Measurements from ENCODE around the gene CCDC159. TPM values are rescaled to one million over a fixed set of nuclear protein-coding genes. Genes with fewer than 3 reads are reported as not detected.

The CCDC159 gene
- total and polyA plus RNA-seq, 4 donors: 6.3 to 25.2 (median 16.5) TPM

DNA sequence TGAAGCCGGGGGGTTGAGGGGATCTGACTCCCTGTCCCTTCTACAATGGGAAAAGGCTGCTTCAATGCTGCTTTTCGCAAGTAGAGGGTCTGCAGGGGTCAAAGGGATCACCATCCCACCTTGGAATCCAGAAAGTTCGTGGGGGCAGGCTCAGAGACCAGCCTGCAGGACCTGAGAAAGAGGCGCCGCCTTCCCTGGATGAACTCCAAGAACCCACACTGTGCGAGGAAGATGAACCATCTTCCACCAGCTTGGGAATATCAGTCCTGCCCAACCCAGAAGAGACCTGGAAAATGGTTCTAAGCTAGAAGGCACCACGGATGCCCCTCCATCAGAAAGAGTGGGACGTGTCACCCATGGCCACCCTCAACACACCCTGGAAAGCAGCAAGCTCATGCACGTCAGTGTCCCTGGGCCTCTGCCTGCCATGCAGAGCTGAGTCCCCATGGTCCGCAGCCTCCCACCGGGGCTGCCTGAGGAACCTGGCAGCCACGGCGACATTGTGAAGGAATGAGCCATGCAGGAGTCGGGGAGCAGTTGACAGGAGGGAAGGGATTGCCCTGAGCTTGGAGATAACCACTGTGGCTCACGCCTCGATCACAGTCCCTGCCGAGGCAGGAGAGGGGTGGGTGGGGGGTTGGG, 21.4 kb upstream of the CCDC159 start:
- H3K27me3 ChIP-seq (ENCODE audit: control insufficient read depth in 4 of 4, insufficient read depth in 4 of 4, low read length in 3 of 4): no peaks in the 10 kb centered on the region
- peak; percentile 1 for TF ChIP-seq HNF4G (IDR thresholded peaks at IDR 0.05)
- no peak for TF ChIP-seq YY1 (IDR thresholded peaks at IDR 0.05)
- TF ChIP-seq GABPA (IDR thresholded peaks at IDR 0.05 in 1 of 2, conservative IDR thresholded peaks at IDR 0.05 in 1 of 2): no peak
- no peak for TF ChIP-seq FOXA2 (IDR thresholded peaks at IDR 0.05)
- H3K4me1 ChIP-seq (ENCODE audit: control insufficient read depth in 4 of 4, insufficient read depth in 4 of 4, low read length in 3 of 4): peaks cover 6 to 16% (median 12%) of the 10 kb centered on the region in 4 donors
- no peak for DNase-seq (ENCODE audit: low spot score)
- H3K9ac ChIP-seq (ENCODE audit: low read depth in 1 of 2, low read length in 2 of 2): no peak overlapping the region
- WGBS: 86% methylated on average over 17 of the region's 17 CpGs
- no peak overlapping the region for H3K4me3 ChIP-seq (ENCODE audit: low read depth in 1 of 3, low read length in 3 of 3)
- H3K27ac ChIP-seq (ENCODE audit: low read depth in 1 of 2, low read length in 2 of 2): peak overlapping the region; percentile 64 to 85
- peaks cover 0 to 2% (median 0%) of the 10 kb centered on the region in 4 donors for H3K36me3 ChIP-seq (ENCODE audit: control insufficient read depth in 4 of 4, insufficient read depth in 3 of 4, low read depth in 1 of 4, low read length in 3 of 4)
- no peaks in the 10 kb centered on the region for H3K9me3 ChIP-seq (ENCODE audit: control insufficient read depth in 4 of 4, low read length in 3 of 4)

DNA sequence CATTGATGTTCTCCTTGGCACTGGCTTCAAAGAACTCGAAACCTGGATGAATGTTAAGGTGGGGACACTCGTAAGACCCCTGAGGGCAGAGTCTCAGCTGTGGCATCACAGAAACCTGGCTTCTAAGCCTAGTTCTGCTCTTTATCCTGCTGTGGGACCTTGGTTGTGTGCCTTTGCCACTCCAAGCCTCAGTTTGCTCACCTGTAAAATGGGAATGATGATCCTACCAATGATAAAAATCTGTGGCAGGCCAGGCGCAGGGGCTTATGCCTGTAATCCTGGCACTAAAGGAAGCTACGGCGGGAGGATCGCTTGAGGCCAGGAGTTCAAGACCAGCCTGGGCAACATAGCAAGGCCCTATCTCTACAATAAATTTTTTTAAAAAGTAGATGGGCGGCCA, 20.8 kb upstream of the CCDC159 start:
- no peaks in the 10 kb centered on the region for H3K9me3 ChIP-seq (ENCODE audit: control insufficient read depth in 4 of 4, low read length in 3 of 4)
- H3K4me3 ChIP-seq (ENCODE audit: low read depth in 1 of 3, low read length in 3 of 3): no peak overlapping the region
- DNase-seq (ENCODE audit: low spot score): no peak
- no peaks in the 10 kb centered on the region for H3K27me3 ChIP-seq (ENCODE audit: control insufficient read depth in 4 of 4, insufficient read depth in 4 of 4, low read length in 3 of 4)
- H3K9ac ChIP-seq (ENCODE audit: low read depth in 1 of 2, low read length in 2 of 2): no peak overlapping the region
- peaks cover 6 to 16% (median 12%) of the 10 kb centered on the region in 4 donors for H3K4me1 ChIP-seq (ENCODE audit: control insufficient read depth in 4 of 4, insufficient read depth in 4 of 4, low read length in 3 of 4)
- WGBS: 94% methylated on average over 7 of the region's 7 CpGs
- TF ChIP-seq RXRA (IDR thresholded peaks at IDR 0.05): no peak
- no peak for TF ChIP-seq FOXA1 (IDR thresholded peaks at IDR 0.05)
- no peak for TF ChIP-seq RAD21 (IDR thresholded peaks at IDR 0.05)
- TF ChIP-seq GABPA (IDR thresholded peaks at IDR 0.05 in 1 of 2, conservative IDR thresholded peaks at IDR 0.05 in 1 of 2): no peak
- no peak for TF ChIP-seq NR2F2 (IDR thresholded peaks at IDR 0.05)
- no peak for TF ChIP-seq HNF4G (IDR thresholded peaks at IDR 0.05)
- TF ChIP-seq, protein P1, sequence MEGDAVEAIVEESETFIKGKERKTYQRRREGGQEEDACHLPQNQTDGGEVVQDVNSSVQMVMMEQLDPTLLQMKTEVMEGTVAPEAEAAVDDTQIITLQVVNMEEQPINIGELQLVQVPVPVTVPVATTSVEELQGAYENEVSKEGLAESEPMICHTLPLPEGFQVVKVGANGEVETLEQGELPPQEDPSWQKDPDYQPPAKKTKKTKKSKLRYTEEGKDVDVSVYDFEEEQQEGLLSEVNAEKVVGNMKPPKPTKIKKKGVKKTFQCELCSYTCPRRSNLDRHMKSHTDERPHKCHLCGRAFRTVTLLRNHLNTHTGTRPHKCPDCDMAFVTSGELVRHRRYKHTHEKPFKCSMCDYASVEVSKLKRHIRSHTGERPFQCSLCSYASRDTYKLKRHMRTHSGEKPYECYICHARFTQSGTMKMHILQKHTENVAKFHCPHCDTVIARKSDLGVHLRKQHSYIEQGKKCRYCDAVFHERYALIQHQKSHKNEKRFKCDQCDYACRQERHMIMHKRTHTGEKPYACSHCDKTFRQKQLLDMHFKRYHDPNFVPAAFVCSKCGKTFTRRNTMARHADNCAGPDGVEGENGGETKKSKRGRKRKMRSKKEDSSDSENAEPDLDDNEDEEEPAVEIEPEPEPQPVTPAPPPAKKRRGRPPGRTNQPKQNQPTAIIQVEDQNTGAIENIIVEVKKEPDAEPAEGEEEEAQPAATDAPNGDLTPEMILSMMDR (IDR thresholded peaks at IDR 0.05; ENCODE audit: low read depth, low read length, missing input control): no peak
- no peak for TF ChIP-seq HNF4A (conservative IDR thresholded peaks at IDR 0.05)
- TF ChIP-seq SP1 (IDR thresholded peaks at IDR 0.05): no peak
- TF ChIP-seq, protein P2, sequence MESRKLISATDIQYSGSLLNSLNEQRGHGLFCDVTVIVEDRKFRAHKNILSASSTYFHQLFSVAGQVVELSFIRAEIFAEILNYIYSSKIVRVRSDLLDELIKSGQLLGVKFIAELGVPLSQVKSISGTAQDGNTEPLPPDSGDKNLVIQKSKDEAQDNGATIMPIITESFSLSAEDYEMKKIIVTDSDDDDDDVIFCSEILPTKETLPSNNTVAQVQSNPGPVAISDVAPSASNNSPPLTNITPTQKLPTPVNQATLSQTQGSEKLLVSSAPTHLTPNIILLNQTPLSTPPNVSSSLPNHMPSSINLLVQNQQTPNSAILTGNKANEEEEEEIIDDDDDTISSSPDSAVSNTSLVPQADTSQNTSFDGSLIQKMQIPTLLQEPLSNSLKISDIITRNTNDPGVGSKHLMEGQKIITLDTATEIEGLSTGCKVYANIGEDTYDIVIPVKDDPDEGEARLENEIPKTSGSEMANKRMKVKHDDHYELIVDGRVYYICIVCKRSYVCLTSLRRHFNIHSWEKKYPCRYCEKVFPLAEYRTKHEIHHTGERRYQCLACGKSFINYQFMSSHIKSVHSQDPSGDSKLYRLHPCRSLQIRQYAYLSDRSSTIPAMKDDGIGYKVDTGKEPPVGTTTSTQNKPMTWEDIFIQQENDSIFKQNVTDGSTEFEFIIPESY (IDR thresholded peaks at IDR 0.05): no peak
- TF ChIP-seq, protein P3, sequence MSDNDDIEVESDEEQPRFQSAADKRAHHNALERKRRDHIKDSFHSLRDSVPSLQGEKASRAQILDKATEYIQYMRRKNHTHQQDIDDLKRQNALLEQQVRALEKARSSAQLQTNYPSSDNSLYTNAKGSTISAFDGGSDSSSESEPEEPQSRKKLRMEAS (IDR thresholded peaks at IDR 0.05): no peak
- TF ChIP-seq FOXA2 (IDR thresholded peaks at IDR 0.05): no peak
- TF ChIP-seq, protein P4, sequence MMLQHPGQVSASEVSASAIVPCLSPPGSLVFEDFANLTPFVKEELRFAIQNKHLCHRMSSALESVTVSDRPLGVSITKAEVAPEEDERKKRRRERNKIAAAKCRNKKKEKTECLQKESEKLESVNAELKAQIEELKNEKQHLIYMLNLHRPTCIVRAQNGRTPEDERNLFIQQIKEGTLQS (IDR thresholded peaks at IDR 0.05): no peak
- TF ChIP-seq JUND (IDR thresholded peaks at IDR 0.05): no peak
- no peak for TF ChIP-seq YY1 (IDR thresholded peaks at IDR 0.05)
- no peak for TF ChIP-seq TAF1 (conservative IDR thresholded peaks at IDR 0.05)
- TF ChIP-seq, protein P5, sequence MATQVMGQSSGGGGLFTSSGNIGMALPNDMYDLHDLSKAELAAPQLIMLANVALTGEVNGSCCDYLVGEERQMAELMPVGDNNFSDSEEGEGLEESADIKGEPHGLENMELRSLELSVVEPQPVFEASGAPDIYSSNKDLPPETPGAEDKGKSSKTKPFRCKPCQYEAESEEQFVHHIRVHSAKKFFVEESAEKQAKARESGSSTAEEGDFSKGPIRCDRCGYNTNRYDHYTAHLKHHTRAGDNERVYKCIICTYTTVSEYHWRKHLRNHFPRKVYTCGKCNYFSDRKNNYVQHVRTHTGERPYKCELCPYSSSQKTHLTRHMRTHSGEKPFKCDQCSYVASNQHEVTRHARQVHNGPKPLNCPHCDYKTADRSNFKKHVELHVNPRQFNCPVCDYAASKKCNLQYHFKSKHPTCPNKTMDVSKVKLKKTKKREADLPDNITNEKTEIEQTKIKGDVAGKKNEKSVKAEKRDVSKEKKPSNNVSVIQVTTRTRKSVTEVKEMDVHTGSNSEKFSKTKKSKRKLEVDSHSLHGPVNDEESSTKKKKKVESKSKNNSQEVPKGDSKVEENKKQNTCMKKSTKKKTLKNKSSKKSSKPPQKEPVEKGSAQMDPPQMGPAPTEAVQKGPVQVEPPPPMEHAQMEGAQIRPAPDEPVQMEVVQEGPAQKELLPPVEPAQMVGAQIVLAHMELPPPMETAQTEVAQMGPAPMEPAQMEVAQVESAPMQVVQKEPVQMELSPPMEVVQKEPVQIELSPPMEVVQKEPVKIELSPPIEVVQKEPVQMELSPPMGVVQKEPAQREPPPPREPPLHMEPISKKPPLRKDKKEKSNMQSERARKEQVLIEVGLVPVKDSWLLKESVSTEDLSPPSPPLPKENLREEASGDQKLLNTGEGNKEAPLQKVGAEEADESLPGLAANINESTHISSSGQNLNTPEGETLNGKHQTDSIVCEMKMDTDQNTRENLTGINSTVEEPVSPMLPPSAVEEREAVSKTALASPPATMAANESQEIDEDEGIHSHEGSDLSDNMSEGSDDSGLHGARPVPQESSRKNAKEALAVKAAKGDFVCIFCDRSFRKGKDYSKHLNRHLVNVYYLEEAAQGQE (IDR thresholded peaks at IDR 0.05): no peak
- peaks cover 0 to 2% (median 0%) of the 10 kb centered on the region in 4 donors for H3K36me3 ChIP-seq (ENCODE audit: control insufficient read depth in 4 of 4, insufficient read depth in 3 of 4, low read depth in 1 of 4, low read length in 3 of 4)
- H3K27ac ChIP-seq (ENCODE audit: low read depth in 1 of 2, low read length in 2 of 2): no peak overlapping the region
